Measurements from ENCODE around the gene FGF21. TPM values are rescaled to one million over a fixed set of nuclear protein-coding genes. Genes with fewer than 3 reads are reported as not detected.

The FGF21 gene, protein sequence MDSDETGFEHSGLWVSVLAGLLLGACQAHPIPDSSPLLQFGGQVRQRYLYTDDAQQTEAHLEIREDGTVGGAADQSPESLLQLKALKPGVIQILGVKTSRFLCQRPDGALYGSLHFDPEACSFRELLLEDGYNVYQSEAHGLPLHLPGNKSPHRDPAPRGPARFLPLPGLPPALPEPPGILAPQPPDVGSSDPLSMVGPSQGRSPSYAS
- total RNA-seq, result not detected in 2 replicates

DNA sequence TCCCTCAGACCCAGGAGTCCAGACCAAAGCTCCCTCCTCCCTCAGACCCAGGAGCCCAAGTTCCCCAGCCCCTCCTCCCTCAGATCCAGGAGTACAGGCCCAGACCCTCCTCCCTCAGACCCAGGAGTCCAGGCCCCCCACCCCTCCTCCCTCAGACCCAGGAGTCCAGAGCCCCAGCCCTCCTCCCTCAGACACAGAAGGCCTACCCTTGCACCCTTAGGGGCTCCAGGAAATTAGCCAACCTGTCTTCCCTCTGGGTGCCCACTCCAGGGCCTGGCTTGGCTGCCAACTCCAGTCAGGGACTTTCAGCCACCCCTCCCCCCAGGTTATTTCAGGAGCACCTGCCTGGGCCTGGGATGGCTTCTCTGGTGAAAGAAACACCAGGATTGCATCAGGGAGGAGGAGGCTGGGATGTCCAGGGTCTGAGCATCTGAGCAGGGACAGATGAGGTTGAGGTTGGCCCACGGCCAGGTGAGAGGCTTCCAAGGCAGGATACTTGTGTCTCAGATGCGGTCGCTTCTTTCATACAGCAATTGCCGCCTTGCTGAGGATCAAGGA, at the start of gene FGF21:
Gene FGF21, plus strand, starts transcription at position 441 of the 558 bp plus-strand sequence. CDS start 713 bp downstream, outside the sequence.

DNA sequence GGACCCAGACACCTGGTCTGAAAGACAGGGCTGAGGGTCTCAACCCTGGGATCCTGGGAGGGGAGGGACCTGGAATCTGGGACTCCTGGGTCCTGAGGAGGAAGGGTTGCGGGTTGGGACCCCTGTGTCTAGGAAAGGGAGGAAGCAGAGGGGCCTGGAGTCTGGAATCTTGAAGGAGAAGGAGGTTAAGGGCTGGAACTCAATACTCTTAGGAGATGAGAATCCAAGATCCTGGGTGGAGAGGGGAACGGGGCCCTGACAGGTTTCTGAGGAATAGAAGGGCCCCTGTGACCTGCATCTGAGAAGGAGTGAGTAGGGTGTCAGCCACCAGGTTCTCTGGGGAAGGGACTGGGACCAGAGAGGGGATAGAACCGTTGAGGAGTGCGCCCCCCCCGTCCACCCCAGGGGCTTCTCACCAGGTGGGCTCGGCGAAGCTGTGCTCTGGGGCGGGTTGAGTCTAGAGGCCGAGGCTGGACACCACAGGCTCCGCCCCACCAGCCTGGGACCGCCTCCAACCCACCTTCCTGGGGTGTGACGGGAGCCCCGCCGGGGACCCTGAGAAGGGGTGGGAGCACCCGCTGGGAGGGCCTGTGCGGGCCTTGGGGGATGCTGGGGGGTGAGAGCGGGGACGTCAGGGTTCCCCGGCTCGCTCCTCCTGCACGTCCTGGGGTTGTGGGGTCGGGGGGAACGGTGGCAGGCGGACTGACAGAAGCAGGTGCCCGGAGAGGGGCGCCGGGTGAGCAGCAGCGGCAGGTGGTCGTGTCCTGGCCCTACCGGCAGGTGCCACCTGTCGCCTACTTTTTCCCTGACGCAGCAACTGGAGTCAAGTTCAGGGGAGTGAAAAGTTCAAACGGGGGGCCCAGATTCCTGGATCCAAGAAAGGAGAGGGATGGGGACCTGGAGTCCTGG, 35.8 kb upstream of the FGF21 start, which contains the start of gene MAMSTR:
Gene MAMSTR, minus strand, starts transcription at position 463 of the 909 bp plus-strand sequence. CDS start 694 bp downstream, outside the sequence.

DNA sequence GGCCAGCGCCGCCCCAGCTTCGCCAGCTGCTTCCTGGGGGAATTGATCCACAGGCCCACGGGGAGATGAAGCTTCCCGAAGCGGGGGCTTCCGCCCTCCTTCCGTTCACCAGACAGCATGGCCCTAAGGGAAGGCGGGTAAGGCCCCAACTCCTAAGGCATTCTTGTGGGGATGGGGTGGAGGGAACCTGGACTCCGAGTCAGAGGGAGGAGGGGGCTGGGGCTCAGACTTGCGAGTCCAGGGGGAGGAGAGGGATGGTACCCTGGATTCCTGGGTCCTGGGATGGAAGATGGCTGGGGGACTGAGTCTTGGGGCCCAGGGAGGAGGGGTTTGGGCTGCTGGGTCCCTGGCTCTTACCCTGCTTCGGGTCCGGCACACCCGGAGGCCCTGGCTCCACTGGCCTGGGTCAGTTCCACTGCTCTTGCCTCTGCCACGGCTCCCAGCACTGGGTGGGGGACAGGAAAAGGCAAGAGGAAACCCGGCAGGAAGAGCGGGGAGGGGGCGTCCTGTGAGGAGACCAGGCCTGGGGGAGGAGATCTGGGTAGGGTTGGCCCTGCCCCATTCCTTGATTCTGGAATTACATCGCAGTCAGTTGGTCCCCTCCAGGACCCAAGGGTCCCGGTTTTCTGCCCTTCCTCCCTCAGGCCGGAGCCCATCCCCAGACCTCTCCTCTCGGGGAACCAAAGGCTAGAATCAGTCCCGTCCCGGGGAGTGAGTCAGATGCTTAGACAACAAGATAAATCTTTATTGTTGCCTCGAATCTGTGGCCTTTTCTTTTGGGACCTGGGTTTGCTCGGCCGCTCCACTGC, 15.0 kb upstream of the FGF21 start, which contains the start of gene RASIP1:
Gene RASIP1, minus strand, starts transcription at position 447 of the 809 bp plus-strand sequence. Its CDS starts 328 bp downstream, at position 119.

DNA sequence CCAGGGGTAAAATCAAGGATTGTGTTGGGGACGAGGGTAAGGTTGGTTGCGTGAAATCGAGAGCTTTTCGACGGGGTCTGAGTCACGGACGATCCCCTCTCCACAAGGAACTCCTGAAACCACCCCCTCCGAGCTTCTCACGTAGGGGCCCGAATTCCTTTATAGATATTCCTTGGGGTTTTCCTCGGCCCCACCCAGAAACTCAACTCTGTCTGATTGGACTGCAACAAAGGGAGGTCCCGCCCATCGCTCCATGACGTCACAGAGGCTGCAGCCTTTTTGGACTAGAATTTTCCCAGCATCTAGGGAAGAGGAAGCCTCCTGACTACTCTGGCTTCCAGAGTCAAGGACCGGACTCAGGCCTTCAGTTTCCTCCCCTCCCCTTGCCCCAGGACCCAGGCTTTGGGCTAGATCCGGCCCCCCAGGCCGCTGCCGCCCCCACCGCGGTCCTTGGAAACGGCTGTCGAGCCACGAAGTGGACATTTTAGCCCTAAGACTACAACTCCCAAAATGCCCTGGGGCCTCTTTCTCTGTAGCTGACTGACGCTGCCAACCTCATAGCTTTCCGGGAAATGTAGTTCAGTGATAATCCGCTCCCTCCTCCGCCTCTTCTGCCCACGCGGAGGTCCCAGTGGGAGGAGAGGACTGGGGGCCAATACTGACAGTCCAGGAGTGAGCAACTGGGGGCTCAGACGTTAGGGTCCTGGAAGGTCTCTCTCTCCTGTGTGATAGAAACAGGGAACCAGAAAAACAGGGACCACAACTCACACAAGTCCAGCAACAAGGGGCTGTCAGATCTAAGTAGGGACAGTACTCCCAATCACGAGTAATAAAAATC, 8.4 kb upstream of the FGF21 start, which contains the start of gene IZUMO1:
Gene IZUMO1, minus strand, starts transcription at position 172 of the 838 bp plus-strand sequence. CDS start 1,050 bp downstream, outside the sequence.

DNA sequence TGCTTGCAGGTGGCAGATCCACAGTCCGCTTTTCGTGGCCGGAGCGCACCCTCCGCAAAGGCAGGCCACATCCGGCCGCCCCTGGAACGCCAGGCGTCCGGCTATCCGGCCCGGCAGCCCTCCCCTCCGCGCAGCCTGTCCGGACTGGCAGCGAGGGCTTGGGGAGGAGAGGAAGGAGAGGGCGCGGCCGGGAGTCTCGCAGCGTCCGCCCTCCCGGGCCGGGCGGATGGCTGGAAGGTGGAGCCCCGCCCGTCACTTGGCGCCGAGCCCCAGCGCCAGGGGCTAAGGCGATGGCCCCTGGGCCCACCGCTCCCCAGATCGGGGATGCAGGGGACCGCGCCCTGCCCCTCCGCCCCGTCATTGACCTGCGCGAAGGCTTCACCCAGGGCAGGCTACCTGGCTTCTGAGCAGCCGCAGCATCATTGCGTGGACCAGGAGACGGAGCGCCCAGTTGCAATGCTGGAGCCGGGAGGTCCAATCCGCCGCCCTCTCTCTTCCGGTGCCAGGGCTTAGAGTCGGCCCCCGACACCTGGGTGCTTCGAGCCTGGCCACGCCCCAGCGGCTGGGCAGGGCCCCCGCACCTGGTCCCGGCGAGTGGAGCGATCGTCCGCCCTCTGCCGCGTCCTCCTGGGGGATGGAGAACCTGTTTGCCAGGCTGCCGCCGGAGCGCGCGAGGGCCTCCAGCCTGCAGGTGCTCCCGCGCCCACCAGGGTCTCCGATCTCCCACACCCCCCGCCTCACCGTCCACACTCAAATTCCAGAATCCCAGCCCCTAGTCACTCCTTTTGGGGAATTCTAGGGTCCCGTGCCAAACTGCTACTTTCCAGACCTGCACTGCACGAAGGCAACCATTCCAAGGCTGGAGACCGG, 2.6 kb upstream of the FGF21 start, which contains the start of gene FUT1:
Gene FUT1, minus strand, starts transcription at position 146 of the 870 bp plus-strand sequence. CDS start 1,360 bp downstream, outside the sequence.

Other genes starting within 250 kb of the FGF21 start
- gene LMTK3, start 243.7 kb upstream of the FGF21 start, total RNA-seq, result under 0.01 and 0.09 TPM in 2 replicates
- gene SULT2B1, start 203.4 kb upstream of the FGF21 start, total RNA-seq, result 0.16 and 0.17 TPM in 2 replicates
- not detected in 2 replicates for gene SPACA4, start 148.8 kb upstream of the FGF21 start, total RNA-seq
- 0.34 and 0.63 TPM in 2 replicates for gene FAM83E, start 140.4 kb upstream of the FGF21 start, total RNA-seq
- 2,147 and 2,501 TPM in 2 replicates for gene RPL18, start 136.3 kb upstream of the FGF21 start, total RNA-seq
- 4.4 and 7.1 TPM in 2 replicates for gene SPHK2, start 136.0 kb upstream of the FGF21 start, total RNA-seq
- gene DBP, start 118.1 kb upstream of the FGF21 start, total RNA-seq, result 10.2 and 19.2 TPM in 2 replicates
- 3.9 and 10.1 TPM in 2 replicates for gene CA11, start 109.3 kb upstream of the FGF21 start, total RNA-seq
- 0.26 TPM in 1 of 2 replicates, not detected in the other for gene NTN5, start 82.5 kb upstream of the FGF21 start, total RNA-seq
- gene FUT2, start 59.6 kb upstream of the FGF21 start, total RNA-seq, result 0.17 TPM in 1 of 2 replicates, not detected in the other
- gene MAMSTR, start 35.8 kb upstream of the FGF21 start, total RNA-seq, result 0.60 and 0.79 TPM in 2 replicates
- gene RASIP1, start 14.9 kb upstream of the FGF21 start, total RNA-seq, result 1.4 and 1.6 TPM in 2 replicates
- gene IZUMO1, start 8.6 kb upstream of the FGF21 start, total RNA-seq, result under 0.01 TPM in 1 of 2 replicates, not detected in the other
- under 0.01 TPM in 2 replicates for gene FUT1, start 2.9 kb upstream of the FGF21 start, total RNA-seq
- 22.2 and 27.1 TPM in 2 replicates for gene BCAT2, start 55.5 kb downstream of the FGF21 start, total RNA-seq
- gene HSD17B14, start 81.0 kb downstream of the FGF21 start, total RNA-seq, result 5.5 and 15.9 TPM in 2 replicates
- 14.3 and 18.6 TPM in 2 replicates for gene PLEKHA4, start 113.1 kb downstream of the FGF21 start, total RNA-seq
- gene PPP1R15A, start 116.9 kb downstream of the FGF21 start, total RNA-seq, result 48.1 and 56.8 TPM in 2 replicates
- gene TULP2, start 143.2 kb downstream of the FGF21 start, total RNA-seq, result 0.26 and 0.32 TPM in 2 replicates
- 149 and 199 TPM in 2 replicates for gene NUCB1, start 144.8 kb downstream of the FGF21 start, total RNA-seq
- 1.6 TPM in 1 of 2 replicates, not detected in the other for gene DHDH, start 178.2 kb downstream of the FGF21 start, total RNA-seq
- gene BAX, start 199.4 kb downstream of the FGF21 start, total RNA-seq, result 70.6 and 113 TPM in 2 replicates
- gene FTL, start 209.8 kb downstream of the FGF21 start, total RNA-seq, result 4,288 and 4,455 TPM in 2 replicates
- gene GYS1, start 237.8 kb downstream of the FGF21 start, total RNA-seq, result 20.4 and 22.7 TPM in 2 replicates
- 166 and 207 TPM in 2 replicates for gene RUVBL2, start 238.4 kb downstream of the FGF21 start, total RNA-seq

All from bronchial smooth muscle cell (primary cell).